Gastroesophageal sphincter (tissue), 4 donors: Measurements from ENCODE around the gene TRDN. TPM values are rescaled to one million over a fixed set of nuclear protein-coding genes. Genes with fewer than 3 reads are reported as not detected.
"Not testable (repeated sequence)": the region's sequence is repeated elsewhere in the genome, so short reads cannot be mapped to it uniquely, and the experiment has no call there.

Source experiments
- ATAC-seq: fragments of 150-250 bp; one replicate; pipeline ENCODE4 v1.9.1; 2016; ENCODE audit warnings: mild to moderate bottlenecking, moderate library complexity
- H3K27ac ChIP-seq, 4 donors: fragments of 200-600 bp; sonication (generic) in 3 of 4; 1 replicate in 3 of 4; 2 replicates in 1 of 4; pipeline ENCODE4 v1.5.1; 2016 to 2019
- H3K27me3 ChIP-seq: fragments of 200-600 bp; sonication (generic); one replicate; pipeline ENCODE4 v1.5.1; 2019
- H3K36me3 ChIP-seq, 2 donors: fragments of 200-600 bp; sonication (generic); one replicate each; pipeline ENCODE4 v1.5.1; 2019; ENCODE audit warnings: control low read depth in 1 of 2
- H3K4me1 ChIP-seq, 3 donors: fragments of 200-600 bp; sonication (generic); 1 replicate in 2 of 3; 2 replicates in 1 of 3; pipeline ENCODE4 v1.5.1; 2016 to 2019; ENCODE audit warnings: control low read depth in 2 of 3
- H3K4me3 ChIP-seq, 2 donors: fragments of 200-600 bp; sonication (generic); one replicate each; pipeline ENCODE4 v1.5.1; 2019; ENCODE audit warnings: mild to moderate bottlenecking in 1 of 2, moderate library complexity in 1 of 2
- H3K9me3 ChIP-seq, 3 donors: fragments of 200-600 bp; sonication (generic); one replicate each; pipeline ENCODE4 v1.5.1; 2017 to 2019; ENCODE audit warnings: control low read depth in 2 of 3
- CTCF ChIP-seq, 4 experiments: fragments of 200-600 bp in 2 of 4; fragments of 450-650 bp in 2 of 4; sonication (generic) in 1 of 4; IDR thresholded peaks; one replicate each; pipeline ENCODE4 v1.5.1; 2017 to 2019; ENCODE audit warnings: antibody characterized with exemption in 4 of 4, mild to moderate bottlenecking in 2 of 4, moderate library complexity in 2 of 4
- EP300 ChIP-seq: sonication (generic); formaldehyde crosslinking; IDR thresholded peaks from one replicate; pipeline ENCODE4 v1.6.1; 2017; ENCODE audit warnings: antibody characterized with exemption, mild to moderate bottlenecking
- POLR2A ChIP-seq, 2 donors: fragments of 450-650 bp; IDR thresholded peaks; one replicate each; pipeline ENCODE4 v1.6.1; 2017; ENCODE audit warnings: antibody characterized with exemption in 2 of 2, mild to moderate bottlenecking in 2 of 2, moderate library complexity in 1 of 2
- POLR2AphosphoS5 ChIP-seq: sonication (generic); formaldehyde crosslinking; IDR thresholded peaks from one replicate; pipeline ENCODE4 v1.6.1; 2017; ENCODE audit warnings: antibody characterized with exemption
- WGBS, 2 donors: methylation state at CpG; one replicate each; pipeline ENCODE4 v1.1.5; 2018; ENCODE audit warnings: low coverage in 1 of 2; 5-methylcytosine and 5-hydroxymethylcytosine counted together
- total RNA-seq, 4 donors: library from RNA; depleted of rRNA; stranded (reverse); fragments of >200 nt; gene quantifications; one replicate each; pipeline ENCODE4 v1.1.0, GENCODE V29; 2016

Gene TRDN
- total RNA-seq, 4 donors from 2014 or later = not detected

GRCh38 chr6:123332070-123332469 lies 304.7 kb downstream of the TRDN start:
- H3K9me3 ChIP-seq = no peaks in the 10 kb centered on the region
- H3K4me1 ChIP-seq = no peaks in the 10 kb centered on the region
- no peak for ATAC-seq
- no peak for TF ChIP-seq CTCF (IDR thresholded peaks at IDR 0.05)
- TF ChIP-seq POLR2AphosphoS5 = no peak
- TF ChIP-seq EP300 = no peak
- no peak for TF ChIP-seq POLR2A (IDR thresholded peaks at IDR 0.05)
- no peaks in the 10 kb centered on the region for H3K36me3 ChIP-seq
- 85 to 93% methylated on average over 2 of the region's 2 CpGs for WGBS, 2 donors
- H3K4me3 ChIP-seq = no peak overlapping the region
- H3K27ac ChIP-seq = no peak overlapping the region
- no peaks in the 10 kb centered on the region for H3K27me3 ChIP-seq

DNA sequence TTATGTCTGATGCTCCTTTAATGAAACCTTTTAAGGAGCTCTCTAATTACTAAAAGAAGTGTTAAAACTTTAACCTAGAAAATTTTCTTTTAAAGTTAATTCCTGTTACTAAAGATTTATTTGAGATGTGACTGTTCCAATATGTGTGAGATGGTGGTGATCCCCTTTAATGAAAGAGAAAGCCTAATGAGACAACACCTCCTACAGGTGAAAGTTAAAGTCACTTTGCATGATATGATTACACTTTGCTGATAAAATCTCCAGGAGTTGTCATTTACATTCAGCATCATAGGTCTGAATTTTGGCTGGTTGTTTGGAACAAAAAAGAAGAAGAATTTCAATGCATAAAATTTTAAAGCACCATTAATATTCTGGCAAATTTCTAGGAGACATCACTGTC lies 307.4 kb downstream of the TRDN start:
- no peaks in the 10 kb centered on the region for H3K27me3 ChIP-seq
- no peaks in the 10 kb centered on the region for H3K36me3 ChIP-seq
- no peak overlapping the region for H3K4me3 ChIP-seq
- no peak overlapping the region for H3K27ac ChIP-seq
- no peak for ATAC-seq
- no peaks in the 10 kb centered on the region for H3K9me3 ChIP-seq
- H3K4me1 ChIP-seq = no peaks in the 10 kb centered on the region
- TF ChIP-seq POLR2A (IDR thresholded peaks at IDR 0.05) (no peak), CTCF (IDR thresholded peaks at IDR 0.05) (no peak), POLR2AphosphoS5 (no peak), EP300 (no peak)

DNA sequence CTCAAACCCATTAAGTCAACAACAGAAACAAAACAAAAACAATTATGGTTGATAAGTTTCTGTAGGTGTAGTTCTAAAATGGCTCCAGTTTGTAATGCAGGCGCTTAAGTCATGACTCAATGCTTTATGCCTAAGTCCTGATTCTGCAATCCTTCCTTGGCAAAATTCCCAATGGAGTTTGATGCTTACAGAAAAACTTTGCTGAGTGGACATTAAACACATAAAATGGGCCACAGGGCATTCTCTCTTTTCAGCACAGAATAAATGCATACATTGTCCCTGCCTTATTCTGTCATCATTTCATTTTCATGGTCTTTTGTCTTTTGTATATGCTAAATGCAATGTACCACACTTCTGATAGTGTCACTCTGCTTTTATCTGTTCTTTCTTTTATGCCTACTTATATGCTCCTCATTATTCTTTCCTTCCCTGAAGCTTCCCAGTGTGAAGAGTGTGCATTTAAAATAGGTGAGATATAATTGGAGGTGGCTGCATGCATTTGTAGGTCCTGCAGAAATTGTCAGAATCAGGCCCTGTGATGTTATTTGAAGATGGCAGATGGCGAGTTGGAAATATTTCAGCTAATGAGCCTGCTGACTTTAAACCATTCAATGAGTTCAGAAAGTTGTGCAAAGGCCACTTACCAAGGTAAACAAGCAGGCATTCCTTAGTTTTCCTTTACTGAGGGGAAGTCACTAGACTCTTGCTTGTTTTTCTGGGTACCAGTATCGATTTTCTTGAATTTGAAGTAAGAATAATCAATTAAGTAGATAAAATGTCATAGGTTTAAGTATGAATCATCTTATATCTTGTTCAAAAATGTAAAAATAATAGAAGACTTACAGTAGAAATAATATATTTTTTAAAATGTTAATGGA lies 313.1 kb downstream of the TRDN start:
- Histone ChIP-seq H3K4me1 (no peaks in the 10 kb centered on the region), H3K36me3 (no peaks in the 10 kb centered on the region), H3K27me3 (no peaks in the 10 kb centered on the region), H3K4me3 (no peak overlapping the region), H3K27ac (no peak overlapping the region), H3K9me3 (no peaks in the 10 kb centered on the region)
- ATAC-seq = no peak
- TF ChIP-seq CTCF (IDR thresholded peaks at IDR 0.05) = no peak
- TF ChIP-seq EP300 = no peak
- TF ChIP-seq POLR2A (IDR thresholded peaks at IDR 0.05) = no peak
- no peak for TF ChIP-seq POLR2AphosphoS5
- 71 to 73% methylated on average over 2 to 3 of the region's 3 CpGs for WGBS, 2 donors

- WGBS, 2 donors = 62 to 65% methylated on average over 7 of the region's 7 CpGs
- no peaks in the 10 kb centered on the region for H3K4me1 ChIP-seq
- no peaks in the 10 kb centered on the region for H3K27me3 ChIP-seq
- H3K36me3 ChIP-seq = no peaks in the 10 kb centered on the region
- no peak for ATAC-seq
- no peak overlapping the region for H3K4me3 ChIP-seq
- TF ChIP-seq EP300 (no peak), POLR2AphosphoS5 (no peak), POLR2A (IDR thresholded peaks at IDR 0.05) (no peak), CTCF (IDR thresholded peaks at IDR 0.05) (no peak)
- no peaks in the 10 kb centered on the region for H3K9me3 ChIP-seq
- no peak overlapping the region for H3K27ac ChIP-seq
These were observed 315.7 kb downstream of the TRDN start for GRCh38 chr6:123321020-123321419.

DNA sequence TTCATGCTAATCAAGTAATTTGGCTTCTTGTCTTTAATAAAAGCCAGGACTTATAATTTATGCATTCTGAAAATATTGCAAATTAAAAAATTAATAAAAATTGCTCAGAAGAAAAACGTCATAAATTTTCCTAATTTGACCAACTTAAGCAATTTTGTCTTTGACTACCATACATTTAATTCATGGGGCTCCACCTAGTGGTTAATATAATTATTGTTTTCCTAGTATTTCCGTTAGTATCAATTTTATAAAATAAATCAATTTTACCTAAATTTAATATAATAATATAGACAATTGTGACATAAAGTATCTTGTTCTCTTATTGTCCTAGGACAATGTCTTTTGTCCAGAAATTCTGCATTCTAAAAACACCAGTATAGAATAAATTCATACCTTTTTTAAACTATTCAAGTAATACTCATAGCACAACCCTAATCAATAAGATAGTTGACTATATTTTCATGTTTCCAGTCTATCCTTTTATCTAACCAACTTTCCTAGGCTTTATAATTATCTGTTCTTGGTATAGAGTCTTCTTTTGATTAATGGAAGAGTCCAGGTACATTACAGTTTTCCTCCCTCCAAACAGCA lies 319.9 kb downstream of the TRDN start:
- WGBS, 2 donors = 2 to 6% methylated on average over 2 of the region's 2 CpGs
- no peaks in the 10 kb centered on the region for H3K27me3 ChIP-seq
- H3K9me3 ChIP-seq = peaks cover 0 to 10% (median 0%) of the 10 kb centered on the region in 3 donors
- no peak for ATAC-seq
- H3K4me3 ChIP-seq = no peak overlapping the region
- H3K27ac ChIP-seq = no peak overlapping the region
- TF ChIP-seq EP300 (no peak), CTCF (IDR thresholded peaks at IDR 0.05) (peak in 2 of 4 experiments; percentile 50 to 52)
- no peaks in the 10 kb centered on the region for H3K36me3 ChIP-seq
- no peaks in the 10 kb centered on the region for H3K4me1 ChIP-seq

GRCh38 chr6:123314459-123314858 lies 322.3 kb downstream of the TRDN start:
- not testable (repeated sequence) for H3K9me3 ChIP-seq, H3K4me1 ChIP-seq, H3K27me3 ChIP-seq, ATAC-seq, H3K36me3 ChIP-seq, H3K4me3 ChIP-seq, H3K27ac ChIP-seq
- 96 to 100% methylated on average over 1 to 2 of the region's 2 CpGs for WGBS, 2 donors
